Ecto neural progenitor cell (in vitro differentiated cells): ENCODE measurements around the gene STOML1.

Experiments
- DNase-seq: peaks from one replicate; pipeline ENCODE4 v3.0.0-alpha.2; 2018; ENCODE audit warnings: low spot score

STOML1 gene

GRCh38 chr15:73928971-73929627 lies 63.0 kb downstream of the STOML1 start:
- no peak for DNase-seq
